GM19023 (cell line): ENCODE data around the gene LCAT.
"Not testable (repeated sequence)": the region's sequence is repeated elsewhere in the genome, so short reads cannot be mapped to it uniquely, and the experiment has no call there.

Source experiments
- ATAC-seq: cut with Tn5 transposase; IDR thresholded peaks from one replicate; pipeline ENCODE4 v1.9.1; 2021; ENCODE audit warnings: mild to moderate bottlenecking, moderate library complexity; ENCODE audit not compliant: unreplicated experiment

Gene LCAT, protein sequence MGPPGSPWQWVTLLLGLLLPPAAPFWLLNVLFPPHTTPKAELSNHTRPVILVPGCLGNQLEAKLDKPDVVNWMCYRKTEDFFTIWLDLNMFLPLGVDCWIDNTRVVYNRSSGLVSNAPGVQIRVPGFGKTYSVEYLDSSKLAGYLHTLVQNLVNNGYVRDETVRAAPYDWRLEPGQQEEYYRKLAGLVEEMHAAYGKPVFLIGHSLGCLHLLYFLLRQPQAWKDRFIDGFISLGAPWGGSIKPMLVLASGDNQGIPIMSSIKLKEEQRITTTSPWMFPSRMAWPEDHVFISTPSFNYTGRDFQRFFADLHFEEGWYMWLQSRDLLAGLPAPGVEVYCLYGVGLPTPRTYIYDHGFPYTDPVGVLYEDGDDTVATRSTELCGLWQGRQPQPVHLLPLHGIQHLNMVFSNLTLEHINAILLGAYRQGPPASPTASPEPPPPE

GRCh38 chr16:67943619-67944504, at the start of gene LCAT:
Gene LCAT, minus strand, starts transcription at chr16:67944120. Its CDS starts 19 bp downstream, at chr16:67944101.
- no peak for ATAC-seq

- peak; percentile 83 for ATAC-seq
Measured at GRCh38 chr16:67993207-67994039, 49.5 kb upstream of the LCAT start.

- ATAC-seq, result no peak
Measured at GRCh38 chr16:67992661-67993206, 48.8 kb upstream of the LCAT start.

- no peak for ATAC-seq
Measured at GRCh38 chr16:67990018-67990386, 46.1 kb upstream of the LCAT start.

DNA sequence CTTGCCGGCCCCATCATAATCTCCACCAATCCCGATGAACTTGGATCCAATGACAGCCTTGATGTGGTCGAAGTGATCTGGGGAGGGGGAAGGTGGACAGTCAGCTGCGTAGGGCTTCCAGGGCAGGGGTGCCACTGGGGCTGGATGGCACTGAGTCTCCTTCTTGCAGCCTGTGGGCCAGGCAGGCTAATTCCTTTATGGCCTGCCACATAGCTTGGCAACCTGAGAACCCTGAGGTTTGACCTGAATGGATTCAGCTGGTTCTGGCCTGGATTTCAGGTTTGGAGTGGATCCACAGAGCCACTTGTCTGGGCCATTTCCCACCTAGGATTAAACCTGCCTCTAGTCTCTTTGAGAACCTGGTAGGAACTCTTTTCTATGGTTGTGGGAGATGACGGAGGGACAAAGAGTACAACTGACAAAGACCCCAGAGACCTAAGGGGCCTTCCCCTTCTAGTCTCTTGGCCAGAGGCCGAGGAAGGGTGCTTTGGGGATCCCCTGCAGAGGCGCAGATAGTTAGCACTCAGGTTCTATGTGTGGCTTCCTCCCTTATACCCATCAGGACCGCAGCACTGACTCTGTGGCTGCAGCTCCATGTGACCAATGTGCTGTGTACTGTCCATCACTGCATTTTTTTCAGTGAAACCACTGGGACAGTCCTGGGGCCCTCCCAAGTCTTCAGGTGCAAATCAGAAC, 45.5 kb upstream of the LCAT start:
- no peak for ATAC-seq

GRCh38 chr16:67988675-67989074, 44.8 kb upstream of the LCAT start:
- no peak for ATAC-seq

DNA sequence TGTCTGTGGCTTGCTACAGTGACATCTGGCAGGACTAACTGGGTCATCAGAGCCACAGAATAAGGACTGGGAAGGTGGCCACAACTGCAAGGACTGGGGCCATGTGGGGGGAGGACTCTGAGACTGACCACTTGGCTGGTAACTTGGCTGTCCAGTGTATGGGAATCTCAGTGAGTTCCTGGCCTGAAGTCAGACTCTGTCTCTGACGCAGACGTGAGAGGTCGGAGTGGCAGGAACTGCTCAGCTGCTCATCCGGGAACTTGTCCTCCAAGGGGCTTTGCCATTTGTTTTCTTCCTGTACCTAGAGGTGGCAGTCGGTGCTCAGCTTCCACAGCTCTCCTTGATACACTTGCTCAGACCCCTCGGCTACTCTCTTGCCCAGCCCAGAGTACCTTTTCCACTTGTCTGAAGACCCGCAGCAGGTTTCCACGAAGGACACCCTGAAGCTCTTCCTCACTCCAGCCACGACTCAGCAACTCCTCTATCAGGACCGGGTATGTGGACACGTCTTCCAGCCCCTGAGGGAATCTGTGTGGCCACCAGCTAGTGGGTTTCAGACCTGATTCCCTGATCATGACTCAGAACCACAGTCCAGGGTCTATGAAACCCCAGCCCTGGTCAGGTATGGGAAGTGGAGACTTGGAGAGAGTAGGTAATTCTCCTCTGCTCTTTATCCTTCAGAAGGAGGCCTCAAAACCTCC, 43.7 kb upstream of the LCAT start:
- no peak for ATAC-seq

DNA sequence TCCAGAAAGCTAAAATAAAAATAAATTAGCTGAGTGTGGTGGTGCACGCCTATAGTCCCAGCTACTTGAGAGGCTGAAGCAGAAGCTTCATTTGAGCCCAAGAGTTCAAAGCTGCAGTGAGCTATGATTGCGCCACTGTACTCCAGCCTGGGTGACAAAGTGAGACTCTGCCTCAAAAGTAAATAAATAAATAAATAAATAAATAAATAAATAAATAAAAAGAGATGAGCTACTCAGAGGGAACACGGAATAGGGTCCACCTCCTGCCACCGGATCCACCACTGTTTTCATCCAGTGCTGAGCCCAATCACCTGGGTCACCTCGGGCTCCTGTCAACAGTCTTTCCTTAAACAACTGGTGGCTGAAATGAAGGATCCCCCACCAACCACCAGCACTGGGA, 43.0 kb upstream of the LCAT start:
- no peak for ATAC-seq

- no peak for ATAC-seq
Measured at GRCh38 chr16:67982011-67982696, 38.2 kb upstream of the LCAT start.

GRCh38 chr16:67979955-67980678, 36.2 kb upstream of the LCAT start, which contains the start of gene DPEP3:
Gene DPEP3, minus strand, starts transcription at chr16:67980499. Its CDS starts 119 bp downstream, at chr16:67980380.
- no peak for ATAC-seq

GRCh38 chr16:67977469-67978227, 33.7 kb upstream of the LCAT start:
- no peak for ATAC-seq

DNA sequence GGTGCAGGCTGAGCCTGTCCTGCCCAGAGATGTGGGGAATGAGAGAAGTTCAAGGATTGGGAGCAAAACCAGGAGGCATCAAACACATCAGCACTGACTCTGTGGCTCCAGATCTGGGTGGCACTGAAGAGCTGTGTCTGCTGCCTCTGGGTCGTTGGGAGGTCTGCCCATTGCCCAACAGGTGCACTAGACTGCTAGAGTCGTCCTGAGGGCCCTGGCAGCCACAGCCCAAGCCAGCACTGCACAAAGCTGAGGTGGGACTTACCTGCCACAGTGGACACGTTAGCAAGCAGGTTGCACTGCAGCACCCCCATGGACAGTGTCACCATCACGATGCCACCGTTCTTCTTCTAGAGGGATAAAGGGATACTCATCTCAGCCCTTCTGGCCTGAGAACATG, 33.1 kb upstream of the LCAT start:
- ATAC-seq, result no peak

DNA sequence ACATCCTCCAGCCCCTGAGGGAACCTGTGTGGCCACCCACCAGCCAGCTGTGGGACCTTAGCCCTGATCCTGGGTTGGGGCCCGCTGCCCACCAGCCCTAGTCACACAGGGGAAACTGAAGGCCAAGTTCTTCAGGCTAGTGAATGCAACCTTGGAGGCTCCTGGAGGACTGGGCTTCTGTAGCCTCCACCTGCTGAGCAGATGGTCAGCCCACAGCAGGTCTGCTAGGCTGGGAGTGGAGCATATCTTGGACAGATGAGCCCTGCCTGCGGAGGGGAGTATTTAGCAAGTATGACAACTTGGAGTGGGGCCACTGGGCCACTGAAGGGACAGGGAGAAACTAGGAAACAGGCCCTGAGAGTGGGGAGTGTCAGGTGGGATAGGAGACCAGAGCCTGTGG, 32.3 kb upstream of the LCAT start:
- ATAC-seq, result no peak

GRCh38 chr16:67975321-67976105, 31.6 kb upstream of the LCAT start:
- no peak for ATAC-seq

GRCh38 chr16:67972285-67972684, 28.4 kb upstream of the LCAT start:
- not testable (repeated sequence) for ATAC-seq

DNA sequence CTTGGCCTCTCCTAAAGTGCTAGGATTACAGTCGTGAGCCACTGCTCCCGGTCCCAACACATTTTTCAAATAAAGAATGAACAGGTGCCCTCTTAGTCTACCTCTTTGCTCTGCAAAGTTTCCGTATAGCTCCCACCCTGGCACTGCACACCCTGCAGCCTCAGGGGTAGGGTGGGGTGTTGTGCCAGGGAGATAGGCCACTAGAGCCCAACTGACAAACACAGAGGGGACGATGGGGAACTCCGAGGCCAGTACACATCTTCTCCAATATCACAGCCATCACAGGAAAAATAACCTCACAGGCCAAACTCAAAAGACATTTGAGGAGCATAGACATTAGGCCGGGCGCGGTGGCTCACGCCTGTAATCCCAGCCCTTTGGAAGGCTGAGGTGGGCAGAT, 27.2 kb upstream of the LCAT start:
- ATAC-seq, result no peak
